Activated naive CD4-positive, alpha-beta T cell treated with anti-CD3 and anti-CD28 coated beads, Interleukin-2, amount 10 ng/mL, durations not matched to agents 7 days and 5 days (primary cell): ENCODE data around the gene KLHL28.

ENCODE experiments used
- CTCF ChIA-PET: fragments of 350-600 bp; sonication (Branson Sonifier 250); formaldehyde crosslinking; loops from one replicate; lab custom pipeline; 2021; ENCODE audit warnings: antibody characterized with exemption; lab: Charles Lee
- DNase-seq: peaks from one replicate; pipeline ENCODE4 v3.0.0-alpha.2; 2020
- H3K27ac Mint-ChIP-seq: one replicate; pipeline ENCODE4 v1.8.0; 2021; ENCODE audit warnings: mild to moderate bottlenecking, moderate library complexity, mixed read lengths
- H3K27me3 Mint-ChIP-seq: one replicate; pipeline ENCODE4 v1.8.0; 2021; ENCODE audit warnings: mild to moderate bottlenecking, mixed read lengths
- H3K36me3 Mint-ChIP-seq: one replicate; pipeline ENCODE4 v1.8.0; 2021; ENCODE audit warnings: mixed read lengths
- H3K4me1 Mint-ChIP-seq: one replicate; pipeline ENCODE4 v1.8.0; 2021; ENCODE audit warnings: mixed read lengths
- H3K4me3 Mint-ChIP-seq: one replicate; pipeline ENCODE4 v1.8.0; 2021; ENCODE audit warnings: mild to moderate bottlenecking, moderate library complexity, mixed read lengths
- H3K9me3 Mint-ChIP-seq: one replicate; pipeline ENCODE4 v1.8.0; 2021; ENCODE audit warnings: mixed read lengths

Gene KLHL28

DNA sequence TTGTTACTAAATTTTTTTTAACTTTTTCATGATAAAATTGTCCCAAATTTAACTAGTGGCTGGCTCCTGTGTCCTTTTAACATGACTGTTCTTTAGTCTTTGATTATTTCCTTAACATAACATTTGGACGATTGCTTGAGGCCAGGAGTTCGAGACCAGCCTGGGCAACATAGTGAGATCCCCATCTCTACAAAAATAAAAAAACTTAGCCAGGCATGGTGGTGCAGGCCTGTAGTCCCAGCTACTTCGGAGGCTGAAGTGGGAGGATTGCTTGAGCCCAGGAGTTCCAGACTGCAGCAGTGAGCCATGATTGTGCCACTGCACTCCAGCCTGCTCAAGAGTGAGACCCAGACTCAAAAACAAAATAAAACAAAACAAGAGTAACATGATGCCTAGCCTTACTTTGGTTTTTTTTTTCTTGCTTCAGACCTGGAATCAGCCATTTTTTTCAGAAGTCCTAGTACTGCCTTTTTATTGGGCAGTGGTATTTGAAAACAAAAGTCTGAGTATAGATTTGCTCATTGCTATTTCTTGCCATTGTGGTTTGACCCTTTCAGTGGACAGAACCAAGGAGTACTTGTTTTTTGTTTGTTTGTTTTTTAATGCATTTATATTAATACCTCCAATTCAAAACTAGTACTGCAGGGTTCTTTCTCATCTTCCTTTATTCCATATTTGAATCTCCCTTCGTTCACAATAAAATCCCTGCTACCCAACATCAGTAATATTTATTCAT, 5.0 kb upstream of the KLHL28 start:
- CTCF ChIA-PET: no interaction called here
- Mint-ChIP-seq H3K36me3 (peaks cover 66% of the 10 kb centered on the region), H3K27ac (no peak overlapping the region), H3K27me3 (no peaks in the 10 kb centered on the region), H3K9me3 (peaks cover 39% of the 10 kb centered on the region), H3K4me3 (peak overlapping the region; percentile 3), H3K4me1 (peaks cover 72% of the 10 kb centered on the region)
- DNase-seq: no peak

DNA sequence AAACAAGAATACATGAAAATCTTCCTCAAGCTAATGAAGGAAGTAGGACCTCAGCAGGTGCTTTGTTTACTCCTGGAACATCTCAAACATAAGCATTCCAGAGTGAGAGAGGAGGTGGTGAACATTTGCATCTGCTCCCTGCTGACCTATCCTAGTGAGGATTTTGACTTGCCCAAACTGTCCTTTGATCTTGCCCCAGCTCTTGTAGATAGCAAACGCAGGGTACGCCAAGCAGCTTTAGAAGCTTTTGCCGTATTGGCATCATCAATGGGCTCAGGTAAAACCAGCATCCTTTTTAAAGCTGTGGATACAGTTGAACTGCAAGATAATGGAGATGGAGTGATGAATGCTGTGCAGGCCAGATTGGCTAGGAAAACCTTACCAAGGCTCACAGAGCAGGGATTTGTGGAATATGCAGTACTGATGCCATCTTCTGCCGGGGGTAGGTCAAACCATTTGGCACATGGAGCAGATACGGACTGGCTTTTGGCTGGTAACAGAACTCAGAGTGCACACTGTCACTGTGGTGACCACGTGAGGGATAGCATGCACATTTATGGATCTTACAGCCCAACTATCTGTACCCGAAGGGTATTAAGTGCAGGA, 2.1 kb upstream of the KLHL28 start:
- CTCF ChIA-PET: interaction anchor here (1.5 kb wide), 1 partner anchor 305 kb away, joined by 4 read pairs; no protein-coding TSS in a partner anchor
- H3K4me1 Mint-ChIP-seq: peaks cover 68% of the 10 kb centered on the region
- H3K27ac Mint-ChIP-seq: no peak overlapping the region
- H3K4me3 Mint-ChIP-seq: no peak overlapping the region
- H3K27me3 Mint-ChIP-seq: no peaks in the 10 kb centered on the region
- peaks cover 43% of the 10 kb centered on the region for H3K36me3 Mint-ChIP-seq
- no peak for DNase-seq
- H3K9me3 Mint-ChIP-seq: peaks cover 25% of the 10 kb centered on the region

DNA sequence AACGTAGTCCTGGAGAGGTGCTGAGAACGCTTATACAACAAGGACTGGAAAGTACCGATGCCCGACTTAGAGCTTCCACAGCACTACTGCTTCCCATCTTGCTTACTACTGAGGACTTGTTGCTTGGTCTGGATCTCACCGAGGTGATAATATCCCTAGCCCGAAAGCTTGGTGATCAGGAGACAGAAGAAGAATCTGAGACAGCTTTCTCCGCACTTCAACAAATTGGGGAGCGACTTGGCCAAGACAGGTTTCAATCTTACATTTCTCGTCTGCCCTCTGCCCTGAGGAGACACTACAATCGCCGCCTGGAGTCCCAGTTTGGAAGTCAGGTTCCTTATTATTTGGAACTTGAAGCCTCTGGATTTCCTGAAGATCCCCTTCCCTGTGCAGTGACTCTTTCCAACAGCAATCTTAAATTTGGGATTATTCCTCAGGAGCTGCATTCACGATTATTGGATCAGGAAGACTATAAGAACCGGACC, 1.3 kb upstream of the KLHL28 start:
- no peaks in the 10 kb centered on the region for H3K27me3 Mint-ChIP-seq
- no peak overlapping the region for H3K27ac Mint-ChIP-seq
- peaks cover 22% of the 10 kb centered on the region for H3K9me3 Mint-ChIP-seq
- no peak overlapping the region for H3K4me3 Mint-ChIP-seq
- CTCF ChIA-PET: interaction anchor here (0.9 to 1.5 kb wide), 2 partner anchors 172 to 305 kb away, joined by 3 to 4 read pairs; no protein-coding TSS in a partner anchor
- H3K4me1 Mint-ChIP-seq: peaks cover 62% of the 10 kb centered on the region
- H3K36me3 Mint-ChIP-seq: peaks cover 36% of the 10 kb centered on the region
- DNase-seq: no peak

DNA sequence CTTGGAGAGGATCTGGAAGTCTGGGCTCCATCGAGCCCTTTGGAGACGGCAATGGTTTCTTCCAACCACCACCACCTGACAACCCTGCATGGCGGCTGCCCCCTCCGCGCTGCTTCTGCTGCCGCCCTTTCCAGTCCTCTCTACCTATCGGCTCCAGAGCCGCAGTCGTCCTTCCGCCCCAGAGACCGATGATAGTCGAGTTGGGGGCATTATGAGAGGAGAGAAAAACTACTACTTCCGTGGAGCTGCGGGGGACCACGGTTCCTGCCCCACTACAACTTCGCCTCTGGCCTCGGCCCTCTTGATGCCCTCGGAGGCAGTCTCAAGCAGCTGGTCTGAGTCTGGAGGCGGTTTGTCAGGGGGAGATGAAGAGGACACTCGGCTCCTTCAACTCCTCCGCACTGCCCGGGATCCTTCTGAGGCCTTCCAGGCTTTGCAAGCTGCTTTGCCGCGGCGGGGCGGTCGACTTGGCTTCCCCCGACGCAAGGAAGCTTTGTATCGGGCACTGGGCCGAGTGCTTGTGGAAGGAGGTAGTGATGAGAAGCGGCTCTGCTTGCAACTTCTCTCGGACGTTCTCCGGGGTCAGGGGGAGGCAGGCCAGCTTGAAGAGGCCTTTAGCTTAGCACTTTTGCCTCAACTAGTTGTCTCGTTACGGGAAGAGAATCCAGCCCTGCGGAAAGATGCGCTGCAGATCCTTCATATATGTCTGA, 742 bp upstream of the KLHL28 start:
- Mint-ChIP-seq H3K27ac (no peak overlapping the region), H3K9me3 (peaks cover 21% of the 10 kb centered on the region), H3K4me3 (no peak overlapping the region), H3K36me3 (peaks cover 34% of the 10 kb centered on the region), H3K4me1 (peaks cover 59% of the 10 kb centered on the region), H3K27me3 (no peaks in the 10 kb centered on the region)
- no peak for DNase-seq
- CTCF ChIA-PET: interaction anchor here (0.9 to 1.5 kb wide), 3 partner anchors 173 to 306 kb away, joined by 3 to 4 read pairs (median 4); partner anchors contain the start of gene MIS18BP1

DNA sequence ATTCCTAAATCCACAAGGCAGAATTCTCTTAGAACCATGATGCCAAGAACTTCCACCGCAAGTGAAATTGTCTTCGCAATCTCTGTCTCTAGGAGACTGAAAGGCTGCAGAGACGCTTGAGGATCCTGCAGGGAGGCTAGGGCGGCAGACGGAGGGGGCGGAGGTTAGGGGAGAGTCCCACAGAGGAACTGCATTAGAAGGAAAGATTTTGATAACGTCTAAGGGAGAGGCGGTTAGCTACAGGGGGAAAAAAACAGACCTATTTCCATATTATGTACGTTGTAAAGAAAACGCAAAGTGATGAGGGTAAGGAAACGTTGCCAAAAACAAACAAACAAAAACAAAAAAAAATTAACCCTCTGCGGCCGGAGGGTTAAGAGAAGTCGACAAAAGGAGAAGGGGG, 595 bp downstream of the KLHL28 start:
- CTCF ChIA-PET: interaction anchor here (1.2 kb wide), 1 partner anchor 292 kb away, joined by 4 read pairs; the partner anchor contains the start of gene MIS18BP1
- Mint-ChIP-seq H3K4me3 (no peak overlapping the region), H3K27me3 (no peaks in the 10 kb centered on the region), H3K9me3 (peaks cover 20% of the 10 kb centered on the region), H3K27ac (no peak overlapping the region), H3K4me1 (peaks cover 49% of the 10 kb centered on the region), H3K36me3 (peaks cover 25% of the 10 kb centered on the region)
- DNase-seq: peak; percentile 73

DNA sequence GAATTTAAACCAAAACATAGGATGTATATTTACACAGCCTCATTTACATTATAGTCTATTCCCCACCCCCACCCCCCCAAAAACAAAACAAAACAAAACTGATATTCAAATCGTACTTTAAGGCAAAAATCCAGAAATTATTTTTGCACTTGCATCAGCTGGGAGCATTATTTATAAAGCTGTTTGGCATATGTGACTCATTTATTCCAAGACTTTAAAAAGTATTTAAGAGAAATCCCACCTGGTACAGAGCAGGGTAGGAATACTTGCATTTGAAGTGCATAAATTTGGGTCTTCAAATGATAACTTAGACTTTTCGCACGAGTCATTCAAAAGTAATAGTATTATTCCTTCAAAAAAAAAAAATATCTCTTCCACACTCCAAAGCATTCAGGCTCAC, 1.1 kb downstream of the KLHL28 start:
- CTCF ChIA-PET: interaction anchor here (0.6 kb wide), 1 partner anchor 394 kb away, joined by 3 read pairs; no protein-coding TSS in a partner anchor
- peaks cover 19% of the 10 kb centered on the region for H3K9me3 Mint-ChIP-seq
- no peak overlapping the region for H3K27ac Mint-ChIP-seq
- no peaks in the 10 kb centered on the region for H3K27me3 Mint-ChIP-seq
- no peak for DNase-seq
- H3K36me3 Mint-ChIP-seq: peaks cover 25% of the 10 kb centered on the region
- no peak overlapping the region for H3K4me3 Mint-ChIP-seq
- peaks cover 48% of the 10 kb centered on the region for H3K4me1 Mint-ChIP-seq

DNA sequence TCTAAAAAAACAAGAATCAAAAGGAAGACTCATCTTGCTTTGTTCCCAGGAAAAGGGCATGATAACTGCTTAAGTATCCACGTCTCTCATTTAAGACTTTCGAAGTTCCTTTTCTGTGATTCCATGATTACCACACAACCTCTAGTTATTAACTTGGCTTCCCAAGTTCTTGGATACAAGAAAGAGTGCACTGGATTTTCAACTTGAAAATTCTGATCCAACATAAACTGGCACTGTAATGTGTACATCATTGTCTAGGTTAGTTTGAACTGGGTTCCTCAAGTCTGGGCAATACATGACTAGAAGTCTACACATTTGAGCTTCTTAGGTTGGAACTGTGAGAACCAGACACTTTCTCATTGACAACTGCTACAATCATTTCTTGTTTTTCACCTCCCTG, 1.6 kb downstream of the KLHL28 start:
- H3K4me3 Mint-ChIP-seq: no peak overlapping the region
- CTCF ChIA-PET: interaction anchor here (0.6 kb wide), 1 partner anchor 394 kb away, joined by 3 read pairs; no protein-coding TSS in a partner anchor
- H3K27me3 Mint-ChIP-seq: no peaks in the 10 kb centered on the region
- peaks cover 44% of the 10 kb centered on the region for H3K4me1 Mint-ChIP-seq
- H3K36me3 Mint-ChIP-seq: peaks cover 23% of the 10 kb centered on the region
- H3K9me3 Mint-ChIP-seq: peaks cover 18% of the 10 kb centered on the region
- DNase-seq: no peak
- H3K27ac Mint-ChIP-seq: no peak overlapping the region

DNA sequence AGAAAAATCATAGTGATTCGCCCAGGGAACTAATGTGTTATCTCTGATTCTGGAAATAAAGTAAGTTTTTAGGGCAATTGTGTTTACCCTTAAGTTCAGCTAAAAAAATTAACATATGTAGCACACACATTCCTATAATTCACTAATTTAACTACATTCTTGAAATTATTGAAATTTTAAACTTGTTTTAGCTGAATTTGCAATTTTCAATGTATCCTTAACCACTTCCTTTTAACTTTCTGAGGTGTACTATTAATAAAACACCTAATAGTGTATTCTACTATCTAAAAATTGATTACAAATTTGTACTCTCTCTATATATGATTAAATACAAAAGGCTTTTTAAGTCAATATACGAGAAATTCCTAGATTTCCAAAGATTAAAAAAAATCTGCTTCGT, 2.2 kb downstream of the KLHL28 start:
- Mint-ChIP-seq H3K36me3 (peaks cover 18% of the 10 kb centered on the region), H3K27me3 (no peaks in the 10 kb centered on the region), H3K4me1 (peaks cover 38% of the 10 kb centered on the region), H3K4me3 (no peak overlapping the region), H3K27ac (no peak overlapping the region), H3K9me3 (peaks cover 14% of the 10 kb centered on the region)
- no peak for DNase-seq
- CTCF ChIA-PET: no interaction called here

DNA sequence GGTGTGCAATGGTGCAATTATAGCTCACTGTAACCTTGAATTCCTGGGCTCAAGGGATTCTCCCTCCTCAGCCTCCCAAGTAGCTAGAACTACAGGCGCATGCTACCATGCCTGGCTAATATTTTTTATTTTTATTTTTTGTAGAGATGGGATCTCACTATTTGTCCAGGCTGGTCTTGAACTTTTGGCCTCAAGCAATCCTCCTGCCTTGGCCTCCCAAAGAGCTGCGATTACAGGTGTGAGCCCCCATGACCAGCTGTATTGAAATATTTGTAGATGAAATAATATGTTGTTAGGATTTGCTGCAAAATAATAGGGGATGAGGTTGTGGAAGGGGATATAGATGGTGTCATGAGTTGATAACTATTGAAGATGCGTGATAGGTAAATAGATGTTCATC, 4.9 kb downstream of the KLHL28 start:
- Mint-ChIP-seq H3K9me3 (no peaks in the 10 kb centered on the region), H3K27ac (no peak overlapping the region), H3K27me3 (no peaks in the 10 kb centered on the region), H3K4me3 (no peak overlapping the region), H3K4me1 (peaks cover 21% of the 10 kb centered on the region), H3K36me3 (peaks cover 4% of the 10 kb centered on the region)
- no peak for DNase-seq
- CTCF ChIA-PET: no interaction called here

DNA sequence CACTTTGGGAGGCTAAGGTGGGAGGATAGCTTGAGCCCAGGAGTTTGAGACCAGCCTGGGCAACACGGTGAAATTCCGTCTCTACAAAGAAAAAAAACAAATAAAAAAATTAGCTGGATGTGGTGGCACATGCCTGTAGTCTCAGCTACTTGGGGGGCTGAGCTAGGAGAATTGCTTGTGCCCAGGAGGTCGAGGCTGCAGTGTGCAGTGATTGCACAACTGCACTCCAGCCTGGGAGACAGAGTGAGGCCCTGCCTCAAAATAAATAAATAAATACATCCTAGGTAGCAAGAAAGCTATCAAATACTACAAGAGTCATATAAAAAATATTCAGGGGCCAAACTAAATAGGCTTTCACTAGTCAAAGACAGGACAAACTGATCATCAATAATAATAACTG, 6.2 kb downstream of the KLHL28 start:
- no peak for DNase-seq
- Mint-ChIP-seq H3K4me3 (no peak overlapping the region), H3K4me1 (peaks cover 21% of the 10 kb centered on the region), H3K36me3 (peaks cover 8% of the 10 kb centered on the region), H3K9me3 (no peaks in the 10 kb centered on the region), H3K27me3 (no peaks in the 10 kb centered on the region), H3K27ac (no peak overlapping the region)
- CTCF ChIA-PET: no interaction called here

DNA sequence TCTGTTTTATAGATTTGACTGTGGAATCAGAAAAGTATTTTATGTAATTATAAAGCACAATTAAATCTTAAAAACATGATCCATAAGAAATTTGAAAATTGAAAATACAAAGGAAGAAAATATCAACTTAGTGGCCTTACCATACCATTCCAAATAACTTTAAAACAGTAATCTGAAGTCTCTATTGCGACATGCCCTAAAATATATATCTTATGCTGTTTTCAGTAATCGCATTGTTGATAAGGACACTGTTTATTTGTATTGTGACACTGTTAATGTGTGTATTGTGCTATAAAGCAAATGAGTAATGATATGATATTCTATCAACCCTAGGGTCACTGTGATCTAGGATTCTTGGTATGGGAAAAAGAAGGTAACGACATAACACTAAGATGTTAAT, 7.0 kb downstream of the KLHL28 start:
- H3K9me3 Mint-ChIP-seq: no peaks in the 10 kb centered on the region
- H3K27ac Mint-ChIP-seq: no peak overlapping the region
- CTCF ChIA-PET: interaction anchor here (0.6 kb wide), 1 partner anchor 345 kb away, joined by 5 read pairs; no protein-coding TSS in a partner anchor
- peaks cover 14% of the 10 kb centered on the region for H3K4me1 Mint-ChIP-seq
- no peak overlapping the region for H3K4me3 Mint-ChIP-seq
- H3K36me3 Mint-ChIP-seq: peaks cover 8% of the 10 kb centered on the region
- H3K27me3 Mint-ChIP-seq: no peaks in the 10 kb centered on the region
- DNase-seq: no peak

DNA sequence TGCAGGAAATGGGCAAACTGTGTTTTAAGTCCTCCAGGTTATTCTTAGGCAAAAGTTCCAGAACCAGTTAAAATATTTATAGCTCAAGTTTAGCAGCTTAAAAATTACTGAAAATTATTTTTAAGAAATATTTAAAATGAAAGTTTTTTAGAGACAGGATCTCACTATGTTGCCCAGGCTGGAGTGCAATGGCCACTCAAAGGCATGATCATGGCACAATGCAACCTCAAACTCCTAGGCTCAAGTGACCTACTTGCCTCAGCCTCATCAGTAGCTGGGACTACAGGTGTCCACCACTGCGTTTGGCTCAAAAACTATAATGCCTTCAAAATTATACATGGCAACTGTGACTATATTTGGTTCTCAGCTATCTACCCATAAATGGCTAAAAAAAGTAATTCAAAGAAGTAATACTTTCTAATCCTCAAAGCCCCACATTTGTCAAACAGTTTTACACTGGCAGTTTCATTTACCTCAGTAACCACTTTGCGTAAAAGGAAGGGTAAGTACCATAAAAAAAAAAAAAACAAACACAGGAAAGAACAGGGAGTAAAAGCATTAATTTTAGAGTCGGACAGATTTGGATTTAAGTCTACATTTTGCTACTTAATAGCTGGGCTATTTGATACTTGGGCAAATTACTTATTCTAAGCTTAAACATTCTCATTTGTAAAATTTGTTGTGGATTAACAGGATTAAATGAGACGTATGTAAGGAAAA, 9.2 kb downstream of the KLHL28 start:
- Mint-ChIP-seq H3K4me3 (no peak overlapping the region), H3K4me1 (peaks cover 5% of the 10 kb centered on the region), H3K9me3 (no peaks in the 10 kb centered on the region), H3K36me3 (peaks cover 18% of the 10 kb centered on the region), H3K27ac (no peak overlapping the region), H3K27me3 (no peaks in the 10 kb centered on the region)
- no peak for DNase-seq
- CTCF ChIA-PET: no interaction called here

DNA sequence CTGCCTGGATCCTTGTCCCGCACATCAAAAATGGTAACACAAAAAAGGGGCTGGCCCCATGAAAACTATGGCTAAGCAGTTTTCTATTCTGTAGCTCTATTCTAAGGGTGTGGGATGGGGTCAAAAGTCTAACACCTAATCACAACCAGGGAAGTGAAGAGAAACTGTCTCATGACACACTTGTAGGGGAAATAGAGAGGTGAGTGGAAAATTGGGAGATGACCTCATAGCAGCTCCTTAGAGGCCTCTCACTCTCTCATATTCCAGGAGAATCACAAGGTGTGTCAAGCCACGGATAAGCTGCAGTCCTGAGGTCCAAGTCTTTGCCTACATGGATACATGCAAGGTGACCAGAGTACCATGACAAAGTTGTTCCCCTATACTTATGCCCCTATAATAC, 10.7 kb downstream of the KLHL28 start:
- H3K27me3 Mint-ChIP-seq: no peaks in the 10 kb centered on the region
- CTCF ChIA-PET: no interaction called here
- peaks cover 2% of the 10 kb centered on the region for H3K9me3 Mint-ChIP-seq
- DNase-seq: no peak
- H3K4me1 Mint-ChIP-seq: peaks cover 5% of the 10 kb centered on the region
- H3K27ac Mint-ChIP-seq: no peak overlapping the region
- H3K4me3 Mint-ChIP-seq: no peak overlapping the region
- peaks cover 25% of the 10 kb centered on the region for H3K36me3 Mint-ChIP-seq

DNA sequence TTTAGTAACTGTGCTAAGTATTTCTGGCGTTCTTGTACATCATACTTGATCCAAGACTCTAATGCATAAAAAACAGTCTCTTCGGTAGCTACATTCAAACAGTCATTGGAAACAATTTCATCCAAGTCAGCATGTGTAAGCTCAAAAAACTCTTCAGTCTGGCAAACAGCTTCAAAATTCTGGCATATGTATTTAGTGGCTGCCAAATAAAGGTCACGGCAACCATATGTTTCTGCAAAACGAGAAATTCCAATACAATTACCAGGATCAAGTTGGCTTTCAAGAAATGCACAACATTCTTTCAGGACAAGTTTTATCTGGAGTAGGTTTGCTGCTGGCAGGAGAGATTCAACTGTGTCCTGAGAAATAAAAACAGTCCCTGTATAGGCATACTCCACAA, 16.5 kb downstream of the KLHL28 start:
- Mint-ChIP-seq H3K9me3 (peaks cover 2% of the 10 kb centered on the region), H3K4me3 (no peak overlapping the region), H3K27me3 (no peaks in the 10 kb centered on the region), H3K27ac (no peak overlapping the region), H3K4me1 (peaks cover 11% of the 10 kb centered on the region), H3K36me3 (peaks cover 53% of the 10 kb centered on the region)
- CTCF ChIA-PET: no interaction called here
- DNase-seq: no peak
